ENCODE data around the gene SLC13A3.

SLC13A3 gene

GRCh38 chr20:46606817-46607190 lies 44.5 kb downstream of the SLC13A3 start:
- Mint-ChIP-seq H3K27me3 (peaks cover 12% of the 10 kb centered on the region), H3K4me1 (ENCODE audit: low read depth) (peaks cover 5% of the 10 kb centered on the region), H3K27ac (no peak overlapping the region), H3K36me3 (ENCODE audit: low read depth) (no peaks in the 10 kb centered on the region), H3K4me3 (no peak overlapping the region), H3K9me3 (no peaks in the 10 kb centered on the region)
- intact Hi-C loops (cut with micrococcal nuclease) = no loop called here

DNA sequence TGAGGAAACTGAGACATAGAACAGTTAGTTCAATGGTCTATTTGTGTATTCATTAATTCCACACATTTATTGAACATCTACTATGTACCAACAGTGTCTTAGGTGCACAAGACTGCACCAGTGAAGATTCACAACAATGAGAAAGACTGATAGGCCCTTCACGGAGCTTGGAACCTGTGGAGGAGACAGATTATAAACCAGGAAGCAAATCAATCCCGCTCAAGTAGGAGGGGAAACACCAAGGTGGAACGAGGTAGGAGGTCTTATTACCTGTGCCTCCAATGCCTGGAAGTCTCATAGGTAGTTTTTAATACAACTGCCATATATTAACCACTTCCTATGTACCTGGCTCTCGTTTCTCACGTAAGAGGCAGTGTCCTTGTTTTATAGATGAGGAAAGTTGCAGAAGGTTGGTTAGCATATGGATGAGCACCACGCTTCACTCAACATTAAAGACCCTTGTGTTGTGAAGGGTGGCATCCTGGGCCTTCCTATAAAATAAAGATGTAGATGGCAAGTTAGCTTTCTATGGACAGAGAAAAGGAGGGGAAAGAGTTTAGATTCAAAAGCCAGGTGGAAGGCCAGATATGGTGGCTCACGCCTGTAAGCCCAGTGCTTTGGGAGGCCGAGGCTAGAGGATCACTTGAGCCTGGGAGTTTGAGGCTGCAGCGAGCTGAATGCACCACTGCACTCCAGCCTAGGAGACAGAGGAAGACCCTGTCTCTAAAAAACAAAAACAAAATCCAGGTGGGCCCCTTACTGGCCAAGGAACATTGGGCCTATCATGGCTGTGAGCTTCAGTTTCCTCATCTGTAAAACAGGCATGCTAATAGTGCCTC lies 45.1 kb downstream of the SLC13A3 start:
- no peak overlapping the region for H3K4me3 Mint-ChIP-seq
- H3K36me3 Mint-ChIP-seq (ENCODE audit: low read depth) = no peaks in the 10 kb centered on the region
- no peaks in the 10 kb centered on the region for H3K9me3 Mint-ChIP-seq

DNA sequence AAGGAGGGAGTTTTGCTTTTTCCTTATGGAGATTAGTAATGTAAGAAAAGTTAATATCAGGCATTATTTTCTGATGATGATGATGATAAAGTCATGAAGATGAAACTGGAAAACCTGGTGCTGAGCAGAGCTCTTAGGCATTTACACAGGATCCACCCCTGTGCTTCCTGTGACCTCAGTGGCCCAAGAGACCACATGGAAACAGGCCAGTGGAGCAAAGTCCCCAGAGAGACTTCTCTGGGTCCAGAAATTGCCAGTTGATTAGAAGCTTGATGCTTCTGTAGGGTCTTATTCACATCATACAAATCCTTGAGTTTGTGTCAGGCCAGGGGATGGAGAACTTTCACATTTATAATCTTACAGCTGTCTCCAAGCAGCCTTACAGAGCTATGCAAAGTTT lies 46.1 kb downstream of the SLC13A3 start:
- H3K27me3 Mint-ChIP-seq = peaks cover 6% of the 10 kb centered on the region
- no peak overlapping the region for H3K4me3 Mint-ChIP-seq
- H3K27ac Mint-ChIP-seq = no peak overlapping the region
- intact Hi-C loops (cut with micrococcal nuclease) = no loop called here
- no peaks in the 10 kb centered on the region for H3K9me3 Mint-ChIP-seq
- H3K36me3 Mint-ChIP-seq (ENCODE audit: low read depth) = no peaks in the 10 kb centered on the region
- peaks cover 5% of the 10 kb centered on the region for H3K4me1 Mint-ChIP-seq (ENCODE audit: low read depth)

More for the DNA sequence above, 45.1 kb downstream of the SLC13A3 start:
- Mint-ChIP-seq H3K27ac (no peak overlapping the region), H3K27me3 (peaks cover 12% of the 10 kb centered on the region), H3K4me1 (ENCODE audit: low read depth) (peaks cover 5% of the 10 kb centered on the region)
- intact Hi-C loops (cut with micrococcal nuclease) = no loop called here

GRCh38 chr20:46604551-46605133 lies 46.6 kb downstream of the SLC13A3 start:
- H3K4me3 Mint-ChIP-seq = no peak overlapping the region

DNA sequence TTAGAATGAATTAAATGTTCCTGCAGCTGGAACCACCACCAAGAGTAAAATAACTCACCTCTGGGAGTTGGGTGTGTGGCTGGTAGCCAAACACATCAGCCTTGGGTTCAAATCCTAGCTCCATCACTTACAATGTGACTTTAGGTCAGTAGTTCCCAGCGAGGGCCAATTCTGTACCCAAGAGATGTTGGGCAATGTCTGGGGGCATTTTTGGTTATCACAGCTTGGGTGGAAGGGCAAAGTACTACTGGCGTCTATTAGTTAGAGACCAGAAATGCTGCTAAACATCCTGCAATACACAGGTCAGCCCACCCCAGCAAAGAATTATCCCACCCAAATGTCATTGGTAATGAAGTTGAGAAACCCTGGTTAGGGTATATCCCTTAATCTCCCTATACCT lies 48.8 kb downstream of the SLC13A3 start:
- Mint-ChIP-seq H3K27ac (no peak overlapping the region), H3K36me3 (ENCODE audit: low read depth) (no peaks in the 10 kb centered on the region), H3K27me3 (peaks cover 18% of the 10 kb centered on the region), H3K4me3 (no peak overlapping the region), H3K9me3 (no peaks in the 10 kb centered on the region), H3K4me1 (ENCODE audit: low read depth) (peaks cover 5% of the 10 kb centered on the region)
- intact Hi-C loops (cut with micrococcal nuclease) = no loop called here

More at GRCh38 chr20:46604551-46605133, 46.6 kb downstream of the SLC13A3 start:
- peaks cover 5% of the 10 kb centered on the region for H3K4me1 Mint-ChIP-seq (ENCODE audit: low read depth)
- H3K27me3 Mint-ChIP-seq = peaks cover 10% of the 10 kb centered on the region
- no peak overlapping the region for H3K27ac Mint-ChIP-seq
- H3K36me3 Mint-ChIP-seq (ENCODE audit: low read depth) = no peaks in the 10 kb centered on the region
- intact Hi-C loops (cut with micrococcal nuclease) = no loop called here
- no peaks in the 10 kb centered on the region for H3K9me3 Mint-ChIP-seq

- Mint-ChIP-seq H3K27me3 (peaks cover 18% of the 10 kb centered on the region), H3K4me3 (no peak overlapping the region), H3K9me3 (no peaks in the 10 kb centered on the region), H3K36me3 (ENCODE audit: low read depth) (no peaks in the 10 kb centered on the region), H3K27ac (no peak overlapping the region), H3K4me1 (ENCODE audit: low read depth) (peaks cover 5% of the 10 kb centered on the region)
- intact Hi-C loops (cut with micrococcal nuclease) = no loop called here
Measured at GRCh38 chr20:46601603-46602122, 49.6 kb downstream of the SLC13A3 start.

- Mint-ChIP-seq H3K4me3 (no peak overlapping the region), H3K27me3 (peaks cover 26% of the 10 kb centered on the region), H3K4me1 (ENCODE audit: low read depth) (peaks cover 5% of the 10 kb centered on the region), H3K9me3 (no peaks in the 10 kb centered on the region), H3K27ac (no peak overlapping the region), H3K36me3 (ENCODE audit: low read depth) (no peaks in the 10 kb centered on the region)
- intact Hi-C loops (cut with micrococcal nuclease) = no loop called here
Measured at GRCh38 chr20:46600286-46600752, 50.9 kb downstream of the SLC13A3 start.

GRCh38 chr20:46599227-46599987 lies 51.9 kb downstream of the SLC13A3 start:
- no peak overlapping the region for H3K4me3 Mint-ChIP-seq
- intact Hi-C loops (cut with micrococcal nuclease) = no loop called here
- peaks cover 5% of the 10 kb centered on the region for H3K4me1 Mint-ChIP-seq (ENCODE audit: low read depth)
- H3K27ac Mint-ChIP-seq = no peak overlapping the region
- H3K9me3 Mint-ChIP-seq = no peaks in the 10 kb centered on the region
- peaks cover 27% of the 10 kb centered on the region for H3K27me3 Mint-ChIP-seq
- H3K36me3 Mint-ChIP-seq (ENCODE audit: low read depth) = no peaks in the 10 kb centered on the region

DNA sequence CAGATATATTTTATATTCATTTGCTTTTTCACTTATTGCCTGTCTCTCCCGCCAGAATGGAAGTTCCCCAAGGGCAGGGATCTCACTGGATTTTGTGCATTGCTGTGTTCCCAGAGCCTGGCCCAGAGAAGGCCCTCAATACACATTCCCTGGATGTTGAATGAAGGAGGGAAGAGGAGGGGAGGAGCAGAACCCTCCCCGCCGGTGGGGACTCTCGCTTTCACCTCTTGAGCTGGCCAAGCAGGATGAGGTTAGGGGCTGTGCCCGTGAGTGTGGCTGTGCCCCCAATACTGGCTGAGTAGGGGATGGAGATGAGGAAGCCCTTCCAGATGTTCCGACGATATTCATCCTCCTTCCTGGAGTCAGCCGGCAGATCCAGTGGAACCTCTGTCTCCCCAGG lies 55.3 kb downstream of the SLC13A3 start:
- no peak overlapping the region for H3K4me3 Mint-ChIP-seq
- peaks cover 26% of the 10 kb centered on the region for H3K27me3 Mint-ChIP-seq
- no peaks in the 10 kb centered on the region for H3K4me1 Mint-ChIP-seq (ENCODE audit: low read depth)
- H3K9me3 Mint-ChIP-seq = no peaks in the 10 kb centered on the region
- no peaks in the 10 kb centered on the region for H3K36me3 Mint-ChIP-seq (ENCODE audit: low read depth)
- H3K27ac Mint-ChIP-seq = no peak overlapping the region
- intact Hi-C loops (cut with micrococcal nuclease) = no loop called here

DNA sequence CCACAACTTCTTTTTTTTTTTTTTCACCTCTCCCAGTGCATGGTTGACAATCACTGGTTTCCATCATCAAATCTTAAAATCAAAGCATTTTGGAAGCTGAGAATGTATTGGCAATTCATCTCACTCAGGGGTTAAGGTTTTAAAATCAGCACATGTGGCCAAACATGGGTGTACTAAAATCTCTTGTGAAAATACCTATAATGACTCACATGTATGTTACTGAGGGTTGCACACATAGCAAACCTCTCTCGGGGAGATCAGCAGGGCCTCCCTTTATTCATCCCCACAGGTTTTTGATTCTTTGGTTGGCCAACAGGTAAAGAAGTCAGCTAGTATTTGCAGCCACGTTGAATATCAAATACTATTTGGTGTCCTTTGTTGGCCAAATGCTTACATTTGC lies 56.5 kb downstream of the SLC13A3 start:
- Mint-ChIP-seq H3K27me3 (peaks cover 22% of the 10 kb centered on the region), H3K9me3 (no peaks in the 10 kb centered on the region), H3K4me3 (no peak overlapping the region), H3K4me1 (ENCODE audit: low read depth) (no peaks in the 10 kb centered on the region), H3K27ac (no peak overlapping the region), H3K36me3 (ENCODE audit: low read depth) (no peaks in the 10 kb centered on the region)
- intact Hi-C loops (cut with micrococcal nuclease) = no loop called here

- H3K9me3 Mint-ChIP-seq = no peaks in the 10 kb centered on the region
- H3K27ac Mint-ChIP-seq = no peak overlapping the region
- H3K4me1 Mint-ChIP-seq (ENCODE audit: low read depth) = no peaks in the 10 kb centered on the region
- intact Hi-C loops (cut with micrococcal nuclease) = no loop called here
- H3K36me3 Mint-ChIP-seq (ENCODE audit: low read depth) = no peaks in the 10 kb centered on the region
- H3K4me3 Mint-ChIP-seq = no peak overlapping the region
- H3K27me3 Mint-ChIP-seq = peaks cover 19% of the 10 kb centered on the region
Measured at GRCh38 chr20:46592580-46593362, 58.5 kb downstream of the SLC13A3 start.

DNA sequence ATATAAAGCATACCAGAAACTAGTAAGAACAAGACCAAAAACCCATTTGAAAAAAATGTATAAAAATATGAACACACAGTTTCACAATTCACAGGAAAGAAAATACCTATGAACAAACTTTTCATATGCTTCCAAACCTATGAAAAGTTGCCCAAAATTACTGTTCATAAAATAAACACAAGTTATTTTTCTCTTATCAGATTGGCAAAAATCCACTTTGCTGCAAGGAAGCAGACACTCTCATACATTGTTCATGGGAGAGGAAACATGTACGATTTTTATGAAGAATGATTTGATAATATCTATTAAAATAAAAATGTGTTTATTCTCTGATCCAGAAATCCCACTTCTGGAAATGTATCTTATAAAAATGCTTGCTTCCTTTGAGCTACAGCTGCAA lies 60.8 kb downstream of the SLC13A3 start:
- Mint-ChIP-seq H3K4me3 (no peak overlapping the region), H3K9me3 (no peaks in the 10 kb centered on the region), H3K27me3 (peaks cover 12% of the 10 kb centered on the region), H3K36me3 (ENCODE audit: low read depth) (no peaks in the 10 kb centered on the region), H3K4me1 (ENCODE audit: low read depth) (no peaks in the 10 kb centered on the region), H3K27ac (no peak overlapping the region)
- intact Hi-C loops (cut with micrococcal nuclease) = loop anchor here (2.0 kb wide), 1 partner anchor 46 kb away; no protein-coding TSS in a partner anchor

Measured in dendritic cell treated with granulocyte-macrophage colony-stimulating factor and Interleukin-4, amounts not matched to agents 40 ng/mL and 50 ng/mL, for 4 days (primary cell).